Islet precursor cell (in vitro differentiated cells): Measurements from ENCODE around the gene SMIM20.
A peak's percentile ranks its signal among the peaks of the same experiment; 100 is the strongest.

Experiments
- DNase-seq: peaks from one replicate; pipeline ENCODE4 v3.0.0-alpha.2; 2018

Gene SMIM20

DNA sequence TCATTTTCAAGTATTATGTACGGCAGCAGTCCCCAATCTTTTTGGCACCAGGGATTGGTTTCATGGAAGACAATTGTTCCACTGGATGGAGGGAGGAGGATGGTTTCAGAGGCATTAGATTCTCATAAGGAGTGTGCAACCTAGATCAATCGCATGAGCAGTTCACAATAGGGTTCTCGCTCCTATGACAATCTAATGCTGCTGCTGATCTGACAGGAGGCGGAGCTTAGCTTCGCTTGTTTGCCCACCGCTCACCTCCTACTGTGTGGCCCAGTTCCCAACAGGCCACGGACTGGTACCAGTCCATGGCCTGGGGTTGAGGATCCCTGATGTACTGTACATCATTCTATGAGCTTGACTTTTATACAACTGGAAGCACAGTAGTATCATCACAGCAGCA, 48.4 kb downstream of the SMIM20 start:
- DNase-seq = no peak

- no peak for DNase-seq
These were observed 51.6 kb downstream of the SMIM20 start for GRCh38 chr4:25965629-25966028.

GRCh38 chr4:25966171-25966570, 52.2 kb downstream of the SMIM20 start:
- no peak for DNase-seq

GRCh38 chr4:25969374-25970155, 55.5 kb downstream of the SMIM20 start:
- DNase-seq = no peak

- peak; percentile 61 for DNase-seq
These were observed 56.2 kb downstream of the SMIM20 start for GRCh38 chr4:25970226-25970675.

DNA sequence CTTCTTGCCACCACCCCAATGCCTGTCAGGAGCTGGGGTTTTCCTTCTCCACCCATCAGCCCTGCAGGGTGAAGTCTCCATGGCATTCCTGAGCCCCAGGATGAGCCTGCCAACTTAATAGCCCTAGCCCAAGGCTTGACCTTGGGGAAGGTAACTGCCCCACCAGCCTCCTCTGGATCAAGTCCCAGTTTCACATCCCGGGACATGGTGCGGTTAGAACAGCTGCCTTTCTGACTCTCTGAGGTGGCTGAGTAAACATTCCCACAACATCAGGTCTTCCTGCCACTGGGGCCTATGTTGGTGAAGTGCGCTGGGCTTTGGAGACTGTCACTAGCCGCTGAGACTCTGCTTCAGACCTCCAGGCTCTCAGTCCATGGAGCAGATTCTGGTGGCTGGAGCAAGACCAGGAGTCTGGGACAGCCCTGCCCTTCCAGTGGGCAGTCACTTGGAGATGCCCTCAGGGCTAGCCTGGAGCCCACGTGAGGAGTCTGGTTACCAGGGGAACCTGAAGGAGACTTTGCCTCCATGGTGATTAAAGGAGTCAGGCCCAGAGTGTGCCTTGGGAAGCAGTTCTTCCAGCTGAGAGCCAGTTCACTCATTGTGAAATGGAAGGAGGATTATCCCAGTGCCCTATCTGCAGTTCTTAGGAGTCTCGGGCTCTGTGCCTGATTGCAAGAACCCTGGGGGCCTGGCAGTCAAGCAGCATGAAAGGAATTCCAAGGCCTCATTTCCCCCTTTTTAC, 56.8 kb downstream of the SMIM20 start:
- DNase-seq = peak; percentile 74

DNA sequence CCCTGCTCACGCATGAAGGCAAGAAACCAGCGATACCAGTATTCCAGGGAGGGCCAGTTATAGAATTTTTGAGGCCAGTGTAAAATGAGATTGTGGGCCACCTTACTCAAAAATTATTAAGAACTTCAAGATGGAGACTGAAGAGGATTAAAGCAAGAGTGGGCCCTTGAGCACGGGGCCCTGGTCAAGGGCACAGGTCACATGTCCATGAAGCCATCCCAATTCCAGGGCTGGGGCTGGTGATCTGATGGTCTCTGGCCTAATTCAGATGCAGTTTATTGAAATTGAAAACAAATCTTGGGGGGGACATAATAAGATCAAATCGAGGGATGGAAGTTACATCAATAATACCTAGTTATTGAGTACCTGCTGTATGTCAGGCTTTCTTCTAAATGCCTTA, 58.3 kb downstream of the SMIM20 start:
- no peak for DNase-seq

DNA sequence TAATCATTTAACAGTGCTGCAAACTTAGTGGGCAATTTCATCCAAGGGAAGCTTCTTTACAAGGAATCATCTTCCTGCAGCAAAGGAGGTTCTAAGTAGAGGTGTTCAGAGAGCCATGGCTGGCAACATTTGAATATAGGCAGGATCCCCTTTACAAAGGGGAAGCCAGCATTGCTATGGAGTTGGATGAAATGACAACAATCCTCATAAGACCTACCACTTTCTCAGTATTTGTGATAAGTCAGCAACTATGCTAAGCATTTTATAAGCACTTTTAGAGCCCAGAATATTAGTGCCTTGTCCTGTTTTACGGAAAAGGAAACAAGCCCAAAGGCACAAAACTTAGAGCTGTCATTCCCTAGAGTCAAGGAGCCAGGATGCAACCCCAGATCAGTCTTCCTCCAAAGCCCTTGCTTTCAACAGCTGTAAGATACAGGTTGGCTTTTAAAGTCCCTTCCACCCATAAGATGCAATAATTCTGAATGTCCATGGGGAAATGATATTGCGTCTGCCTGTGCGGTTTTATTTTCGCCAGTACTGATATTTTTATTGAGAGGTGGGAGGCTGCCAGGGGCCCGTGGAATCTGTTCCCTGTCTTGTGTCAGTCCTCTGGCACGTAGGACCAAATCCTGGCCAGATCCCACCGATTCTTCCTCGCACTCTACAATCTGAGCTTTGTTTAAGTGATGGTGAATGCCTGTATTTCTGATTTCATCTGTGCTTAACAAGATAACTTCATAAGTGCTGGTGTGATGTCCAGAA, 59.1 kb downstream of the SMIM20 start:
- no peak for DNase-seq

GRCh38 chr4:25976780-25977179, 62.8 kb downstream of the SMIM20 start:
- DNase-seq = no peak

DNA sequence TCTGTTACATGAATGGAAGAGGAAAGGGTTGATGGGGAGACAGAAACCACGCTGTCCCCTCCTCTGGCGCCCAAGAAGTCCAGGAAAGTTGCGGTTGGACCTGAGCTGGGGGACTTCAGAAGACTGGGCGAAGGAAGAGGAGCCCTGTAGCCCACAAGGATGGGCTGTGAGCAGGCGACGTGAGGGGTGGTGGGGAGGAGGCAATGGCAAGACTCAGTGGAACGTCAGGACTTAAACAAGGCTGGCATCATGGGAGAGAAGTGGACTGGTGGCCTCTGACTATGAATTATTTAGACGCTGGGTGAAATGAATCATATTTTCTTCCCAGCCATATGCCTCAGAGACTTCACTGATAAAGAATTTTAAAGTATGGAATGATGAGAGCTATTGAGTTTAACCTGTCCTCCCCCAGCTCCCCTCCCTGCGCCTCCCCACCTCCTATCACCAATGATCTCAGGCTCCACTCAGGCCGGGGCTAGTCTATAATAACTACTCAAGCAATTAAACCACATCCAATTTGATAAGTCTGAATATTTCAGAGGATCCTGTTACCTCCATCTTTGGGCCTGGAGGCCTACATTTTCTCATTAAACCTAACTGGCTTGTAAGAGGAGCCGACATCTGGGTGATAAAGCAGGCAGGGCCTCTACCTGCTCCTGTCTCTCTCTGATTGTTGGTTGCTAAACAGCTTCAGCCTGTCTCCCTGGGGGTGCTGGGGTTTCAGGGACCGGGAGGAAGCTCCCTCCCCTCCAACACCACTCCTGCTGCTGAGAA, 63.6 kb downstream of the SMIM20 start:
- DNase-seq = no peak

GRCh38 chr4:25978327-25978726, 64.3 kb downstream of the SMIM20 start:
- DNase-seq = no peak
